GM12864 (cell line): ENCODE measurements around the gene RPP25L.

Experiments used
- DNase-seq: peaks from one replicate; pipeline ENCODE4 v3.0.0-alpha.2; 2011; ENCODE audit warnings: low read depth
- H3K4me3 ChIP-seq: 2 replicates; pipeline ENCODE4 v1.5.1; 2011; ENCODE audit warnings: mild to moderate bottlenecking, low read depth, low read length, control low read depth
- CTCF ChIP-seq: IDR thresholded peaks from 2 replicates; pipeline ENCODE4 v1.5.1; 2011; ENCODE audit warnings: low read depth, mild to moderate bottlenecking, moderate library complexity, low read length, control low read depth, inconsistent platforms; ENCODE audit errors: missing control alignments

The RPP25L gene

DNA sequence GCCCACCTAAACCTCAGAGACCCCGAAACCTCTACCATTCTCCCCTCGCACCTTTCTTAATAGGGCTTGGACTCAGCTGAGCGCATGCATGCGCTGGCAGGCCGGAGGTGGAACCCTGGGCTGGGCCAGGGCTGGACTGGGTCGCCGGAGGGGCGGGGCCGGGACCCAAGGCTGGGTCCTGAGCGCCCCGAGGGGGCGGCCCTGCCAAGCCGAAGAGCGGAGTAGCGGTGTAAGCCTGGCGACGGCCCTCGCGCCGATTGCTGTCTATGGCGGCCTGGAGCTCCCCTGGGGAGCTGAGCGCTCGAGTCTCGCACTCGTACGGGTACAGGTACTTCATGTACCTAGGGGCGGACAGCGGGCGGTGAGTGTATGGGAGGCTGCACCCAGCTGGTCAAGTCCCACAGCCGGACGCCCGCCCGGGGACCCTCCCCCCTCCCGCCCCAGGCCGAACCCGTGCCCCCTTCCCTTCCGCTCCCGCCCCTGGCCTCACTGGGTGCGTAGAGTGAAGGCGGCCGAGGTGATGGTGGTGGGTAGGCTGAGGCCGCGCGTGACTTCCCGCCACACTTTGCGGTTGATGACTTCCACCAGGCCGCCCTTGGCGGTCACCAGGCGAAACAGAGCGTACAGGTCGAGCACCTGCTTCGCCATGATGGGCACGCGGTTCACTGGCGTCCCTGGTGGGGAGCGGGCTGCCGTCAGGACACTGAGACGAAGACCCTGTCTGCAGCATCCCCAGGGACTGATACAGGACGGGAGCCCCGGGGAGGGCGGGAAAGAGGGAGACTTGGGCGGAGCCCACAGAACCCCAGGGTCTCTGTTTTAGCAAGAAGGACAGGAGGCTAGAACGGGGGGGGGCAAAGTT, 11.7 kb upstream of the RPP25L start:
- H3K4me3 ChIP-seq = no peak overlapping the region
- no peak for TF ChIP-seq CTCF
- DNase-seq = no peak

- peak within 1 kb of the TSS; percentile 70 for H3K4me3 ChIP-seq
- DNase-seq = peak; percentile 91
- no peak for TF ChIP-seq CTCF
Observed at GRCh38 chr9:34620061-34620994, 8.4 kb upstream of the RPP25L start, which contains the start of gene DCTN3. DCTN3 (minus strand) TSS chr9:34620495; CDS start chr9:34620464, 31 bp downstream.

GRCh38 chr9:34615132-34615531, 3.2 kb upstream of the RPP25L start:
- no peak for DNase-seq
- no peak overlapping the region for H3K4me3 ChIP-seq
- no peak for TF ChIP-seq CTCF

- TF ChIP-seq CTCF = peak; percentile 92
- DNase-seq = no peak
- H3K4me3 ChIP-seq = peak overlapping the region; percentile 72; the same call in 1 of the 2 replicates
Observed at GRCh38 chr9:34612788-34613390, 992 bp upstream of the RPP25L start.

DNA sequence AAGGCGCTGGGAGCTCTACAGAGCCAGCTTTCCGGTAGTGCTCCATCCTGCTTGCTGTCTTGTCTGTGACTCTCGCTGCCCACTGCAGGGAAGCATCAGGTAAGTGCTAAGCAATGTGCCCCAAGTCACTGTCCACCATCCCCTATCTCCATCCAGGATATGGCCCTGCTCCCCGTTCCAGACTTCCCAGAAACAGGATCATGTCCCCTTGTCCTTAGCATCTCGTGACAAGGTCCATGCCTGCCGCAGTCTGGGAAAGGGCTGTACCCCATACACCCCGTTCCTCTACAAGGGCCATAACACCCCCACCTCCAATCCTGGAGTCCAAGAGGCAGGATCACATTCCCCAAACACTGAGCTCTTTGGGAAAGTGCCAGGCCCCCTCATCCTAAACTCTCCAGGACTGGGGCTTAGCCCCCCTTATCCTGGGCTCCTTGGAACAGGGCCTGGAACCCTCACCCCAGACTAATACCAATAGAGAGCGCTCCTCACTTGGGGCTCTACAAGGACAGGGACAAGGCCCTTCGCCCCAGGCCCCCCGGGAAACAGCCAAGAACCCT, 566 bp downstream of the RPP25L start:
- DNase-seq = no peak
- peak overlapping the region; percentile 72 for H3K4me3 ChIP-seq
- TF ChIP-seq CTCF = no peak

GRCh38 chr9:34610434-34611206, 1.3 kb downstream of the RPP25L start:
- no peak for DNase-seq
- peak overlapping the region; percentile 72 for H3K4me3 ChIP-seq
- no peak for TF ChIP-seq CTCF
